Epithelial cell of esophagus (primary cell): ENCODE measurements around the gene NCKAP5L.

Experiments used
- DNase-seq: peaks from one replicate; pipeline ENCODE4 v3.0.0; 2010; ENCODE audit warnings: low read depth
- H3K4me3 ChIP-seq: 2 replicates; pipeline ENCODE4 v1.5.1; 2011; ENCODE audit warnings: mild to moderate bottlenecking, low read length, control low read depth
- TF ChIP-seq, protein P1 (sequence below): IDR thresholded peaks from 2 replicates; pipeline ENCODE4 v1.5.1; 2011; ENCODE audit warnings: low read depth, mild to moderate bottlenecking, low read length, control low read depth, inconsistent platforms; ENCODE audit not compliant: insufficient read depth; ENCODE audit errors: missing control alignments

NCKAP5L gene

GRCh38 chr12:49811136-49811535, 17.1 kb downstream of the NCKAP5L start:
- TF ChIP-seq, protein P1, sequence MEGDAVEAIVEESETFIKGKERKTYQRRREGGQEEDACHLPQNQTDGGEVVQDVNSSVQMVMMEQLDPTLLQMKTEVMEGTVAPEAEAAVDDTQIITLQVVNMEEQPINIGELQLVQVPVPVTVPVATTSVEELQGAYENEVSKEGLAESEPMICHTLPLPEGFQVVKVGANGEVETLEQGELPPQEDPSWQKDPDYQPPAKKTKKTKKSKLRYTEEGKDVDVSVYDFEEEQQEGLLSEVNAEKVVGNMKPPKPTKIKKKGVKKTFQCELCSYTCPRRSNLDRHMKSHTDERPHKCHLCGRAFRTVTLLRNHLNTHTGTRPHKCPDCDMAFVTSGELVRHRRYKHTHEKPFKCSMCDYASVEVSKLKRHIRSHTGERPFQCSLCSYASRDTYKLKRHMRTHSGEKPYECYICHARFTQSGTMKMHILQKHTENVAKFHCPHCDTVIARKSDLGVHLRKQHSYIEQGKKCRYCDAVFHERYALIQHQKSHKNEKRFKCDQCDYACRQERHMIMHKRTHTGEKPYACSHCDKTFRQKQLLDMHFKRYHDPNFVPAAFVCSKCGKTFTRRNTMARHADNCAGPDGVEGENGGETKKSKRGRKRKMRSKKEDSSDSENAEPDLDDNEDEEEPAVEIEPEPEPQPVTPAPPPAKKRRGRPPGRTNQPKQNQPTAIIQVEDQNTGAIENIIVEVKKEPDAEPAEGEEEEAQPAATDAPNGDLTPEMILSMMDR, result no peak
- DNase-seq, result no peak

GRCh38 chr12:49809906-49810389, 18.3 kb downstream of the NCKAP5L start:
- DNase-seq, result no peak
- no peak overlapping the region for H3K4me3 ChIP-seq
- TF ChIP-seq, protein P1, result no peak

More at GRCh38 chr12:49811136-49811535, 17.1 kb downstream of the NCKAP5L start:
- no peak overlapping the region for H3K4me3 ChIP-seq

GRCh38 chr12:49809381-49809905, 18.8 kb downstream of the NCKAP5L start:
- no peak for DNase-seq
- no peak overlapping the region for H3K4me3 ChIP-seq
- TF ChIP-seq, protein P1, result no peak

- no peak overlapping the region for H3K4me3 ChIP-seq
- DNase-seq, result no peak
- TF ChIP-seq, protein P1, result no peak
Measured at GRCh38 chr12:49808686-49809380, 19.4 kb downstream of the NCKAP5L start.

DNA sequence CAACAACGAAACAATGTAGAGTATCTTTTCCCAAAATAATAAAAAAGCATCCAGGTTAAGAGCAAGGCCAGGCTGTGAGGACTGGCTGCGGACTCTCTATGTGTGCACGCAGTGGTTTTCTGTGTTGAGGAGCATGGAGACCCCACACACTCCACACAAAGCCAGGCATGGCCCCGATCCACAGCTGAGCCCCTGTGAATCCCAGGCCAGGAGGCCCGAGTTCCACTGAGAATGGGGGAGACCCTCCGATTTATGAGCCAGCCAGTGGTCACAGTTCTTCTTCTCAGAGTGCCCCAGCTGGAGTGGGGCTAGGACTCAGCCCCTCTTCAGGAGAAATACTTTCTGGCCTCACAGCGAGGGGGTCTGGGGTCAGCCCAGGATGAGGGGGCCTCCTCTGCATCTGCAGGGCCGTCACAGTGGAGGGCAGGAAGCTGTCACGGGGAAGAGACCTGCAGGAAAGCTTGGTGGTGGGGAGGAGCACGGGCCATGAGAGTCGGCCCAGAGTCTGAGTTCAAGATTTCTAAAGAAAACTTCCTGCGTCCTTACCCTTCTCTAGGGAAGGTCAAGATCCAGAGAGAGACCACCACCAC, 20.1 kb downstream of the NCKAP5L start:
- TF ChIP-seq, protein P1, result no peak
- no peak for DNase-seq
- no peak overlapping the region for H3K4me3 ChIP-seq

- no peak for DNase-seq
- H3K4me3 ChIP-seq, result no peak overlapping the region
- TF ChIP-seq, protein P1, result no peak
Measured at GRCh38 chr12:49806877-49807276, 21.3 kb downstream of the NCKAP5L start.
